Spleen (tissue), 7 donors: ENCODE results near the gene MOCS3.
A peak's percentile ranks its signal among the peaks of the same experiment; 100 is the strongest.

Source experiments
- POLR2AphosphoS5 ChIP-seq, 3 donors: sonication (generic); formaldehyde crosslinking; IDR thresholded peaks; one replicate each; pipeline ENCODE4 v1.5.1; 2017; ENCODE audit warnings: antibody characterized with exemption in 3 of 3
- TF ChIP-seq, protein P1 (sequence below), 11 experiments: fragments of 200-600 bp in 7 of 11; fragments of 450-650 bp in 4 of 11; sonication (generic) in 4 of 11; IDR thresholded peaks in 8 of 11; conservative IDR thresholded peaks in 3 of 11; 1 replicate in 7 of 11; 2 replicates in 4 of 11; pipeline versions ENCODE4 v1.4.0 to v1.8.0; 2016 to 2021; ENCODE audit warnings: antibody characterized with exemption in 11 of 11, inconsistent platforms in 4 of 11, mild to moderate bottlenecking in 1 of 11
- donor health status: DM: no; HTN: no; CAD: no; lungs with moderate emphysema.
- donor health status: DM: no; HTN: no; CAD: no.
- donor health status: DM: no; HTN: no; CAD: no.

GRCh38 chr20:50958615-50959542, at the start of gene MOCS3:
- TF ChIP-seq, protein P1, sequence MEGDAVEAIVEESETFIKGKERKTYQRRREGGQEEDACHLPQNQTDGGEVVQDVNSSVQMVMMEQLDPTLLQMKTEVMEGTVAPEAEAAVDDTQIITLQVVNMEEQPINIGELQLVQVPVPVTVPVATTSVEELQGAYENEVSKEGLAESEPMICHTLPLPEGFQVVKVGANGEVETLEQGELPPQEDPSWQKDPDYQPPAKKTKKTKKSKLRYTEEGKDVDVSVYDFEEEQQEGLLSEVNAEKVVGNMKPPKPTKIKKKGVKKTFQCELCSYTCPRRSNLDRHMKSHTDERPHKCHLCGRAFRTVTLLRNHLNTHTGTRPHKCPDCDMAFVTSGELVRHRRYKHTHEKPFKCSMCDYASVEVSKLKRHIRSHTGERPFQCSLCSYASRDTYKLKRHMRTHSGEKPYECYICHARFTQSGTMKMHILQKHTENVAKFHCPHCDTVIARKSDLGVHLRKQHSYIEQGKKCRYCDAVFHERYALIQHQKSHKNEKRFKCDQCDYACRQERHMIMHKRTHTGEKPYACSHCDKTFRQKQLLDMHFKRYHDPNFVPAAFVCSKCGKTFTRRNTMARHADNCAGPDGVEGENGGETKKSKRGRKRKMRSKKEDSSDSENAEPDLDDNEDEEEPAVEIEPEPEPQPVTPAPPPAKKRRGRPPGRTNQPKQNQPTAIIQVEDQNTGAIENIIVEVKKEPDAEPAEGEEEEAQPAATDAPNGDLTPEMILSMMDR (IDR thresholded peaks at IDR 0.05 in 8 of 11, conservative IDR thresholded peaks at IDR 0.05 in 3 of 11): peak in 2 of 11 experiments; percentile 4 to 23
- TF ChIP-seq POLR2AphosphoS5 (IDR thresholded peaks at IDR 0.05): peak in 2 of 3 donors; percentile 67 to 74
